Immature natural killer cell (primary cell): Measurements from ENCODE around the gene ARHGEF38. TPM values are rescaled to one million over a fixed set of nuclear protein-coding genes. Genes with fewer than 3 reads are reported as not detected.
A peak's percentile ranks its signal among the peaks of the same experiment; 100 is the strongest.

Source experiments
- DNase-seq, 3 donors: peaks; one replicate each; pipeline ENCODE4 v3.0.0; 2022; ENCODE audit warnings: mixed read lengths in 1 of 3
- H3K27ac Mint-ChIP-seq, 6 donors: one replicate each; pipeline ENCODE4 v1.8.0; 2020; ENCODE audit warnings: mixed read lengths in 6 of 6, mild to moderate bottlenecking in 5 of 6, inconsistent platforms in 4 of 6, moderate library complexity in 3 of 6
- H3K27me3 Mint-ChIP-seq, 3 donors: one replicate each; pipeline ENCODE4 v1.8.0; 2020 to 2021; ENCODE audit warnings: low read depth in 3 of 3, mild to moderate bottlenecking in 3 of 3, mixed read lengths in 3 of 3, moderate library complexity in 3 of 3, inconsistent platforms in 1 of 3
- H3K36me3 Mint-ChIP-seq, 3 donors: one replicate each; pipeline ENCODE4 v1.8.0; 2020; ENCODE audit warnings: mixed read lengths in 3 of 3, inconsistent platforms in 2 of 3, mild to moderate bottlenecking in 2 of 3
- H3K4me1 Mint-ChIP-seq, 2 donors: one replicate each; pipeline ENCODE4 v1.8.0; 2020; ENCODE audit warnings: inconsistent platforms in 2 of 2, mild to moderate bottlenecking in 2 of 2, mixed read lengths in 2 of 2, moderate library complexity in 1 of 2
- H3K4me3 Mint-ChIP-seq, 5 donors: one replicate each; pipeline ENCODE4 v1.8.0; 2020; ENCODE audit warnings: mild to moderate bottlenecking in 5 of 5, mixed read lengths in 5 of 5, inconsistent platforms in 3 of 5, moderate library complexity in 3 of 5
- H3K9me3 Mint-ChIP-seq, 6 donors: one replicate each; pipeline ENCODE4 v1.8.0; 2020; ENCODE audit warnings: mild to moderate bottlenecking in 6 of 6, mixed read lengths in 6 of 6, inconsistent platforms in 4 of 6, moderate library complexity in 3 of 6
- polyA plus RNA-seq, 3 donors: library from polyadenylated mRNA; unstranded; fragments of 300-500 nt; fragmentation: Illumina TruSeq; gene quantifications; one replicate each; pipeline ENCODE4 v1.2.3, GENCODE V29; 2021

The ARHGEF38 gene
- not detected for polyA plus RNA-seq

- Mint-ChIP-seq H3K36me3 (no peaks in the 10 kb centered on the region), H3K27ac (no peak within 1 kb of the TSS), H3K9me3 (peaks cover 0 to 5% (median 0%) of the 10 kb centered on the region in 6 donors), H3K4me1 (no peaks in the 10 kb centered on the region), H3K4me3 (no peak within 1 kb of the TSS), H3K27me3 (peaks cover 0 to 3% (median 2%) of the 10 kb centered on the region in 3 donors)
- no peak for DNase-seq
Observed at GRCh38 chr4:105551965-105552746, at the start of gene ARHGEF38. TSS of gene ARHGEF38 (plus strand) at chr4:105552620. CDS start at chr4:105552766, 146 bp downstream.

GRCh38 chr4:105503484-105503883 lies 48.9 kb upstream of the ARHGEF38 start:
- no peaks in the 10 kb centered on the region for H3K27me3 Mint-ChIP-seq
- no peaks in the 10 kb centered on the region for H3K9me3 Mint-ChIP-seq
- H3K4me3 Mint-ChIP-seq, result no peak overlapping the region
- no peaks in the 10 kb centered on the region for H3K36me3 Mint-ChIP-seq
- H3K27ac Mint-ChIP-seq, result no peak overlapping the region
- DNase-seq, result no peak
- no peaks in the 10 kb centered on the region for H3K4me1 Mint-ChIP-seq

- no peak overlapping the region for H3K4me3 Mint-ChIP-seq
- no peaks in the 10 kb centered on the region for H3K36me3 Mint-ChIP-seq
- H3K27ac Mint-ChIP-seq, result no peak overlapping the region
- no peak for DNase-seq
- no peaks in the 10 kb centered on the region for H3K9me3 Mint-ChIP-seq
- H3K4me1 Mint-ChIP-seq, result no peaks in the 10 kb centered on the region
- no peaks in the 10 kb centered on the region for H3K27me3 Mint-ChIP-seq
Observed at GRCh38 chr4:105504744-105505143, 47.7 kb upstream of the ARHGEF38 start.

GRCh38 chr4:105509291-105509690 lies 43.1 kb upstream of the ARHGEF38 start:
- H3K27me3 Mint-ChIP-seq, result peaks cover 4 to 7% (median 4%) of the 10 kb centered on the region in 3 donors
- no peak for DNase-seq
- H3K9me3 Mint-ChIP-seq, result peaks cover 0 to 12% (median under 1%) of the 10 kb centered on the region in 6 donors
- H3K4me1 Mint-ChIP-seq, result no peaks in the 10 kb centered on the region
- no peak overlapping the region for H3K4me3 Mint-ChIP-seq
- H3K36me3 Mint-ChIP-seq, result peaks cover 0 to 3% (median 0%) of the 10 kb centered on the region in 3 donors
- no peak overlapping the region for H3K27ac Mint-ChIP-seq

GRCh38 chr4:105509714-105510113 lies 42.7 kb upstream of the ARHGEF38 start:
- no peak overlapping the region for H3K27ac Mint-ChIP-seq
- H3K27me3 Mint-ChIP-seq, result peaks cover 4 to 7% (median 4%) of the 10 kb centered on the region in 3 donors
- H3K4me1 Mint-ChIP-seq, result no peaks in the 10 kb centered on the region
- DNase-seq, result no peak
- peaks cover 0 to 3% (median 0%) of the 10 kb centered on the region in 3 donors for H3K36me3 Mint-ChIP-seq
- H3K9me3 Mint-ChIP-seq, result peaks cover 0 to 16% (median under 1%) of the 10 kb centered on the region in 6 donors
- H3K4me3 Mint-ChIP-seq, result no peak overlapping the region

GRCh38 chr4:105510245-105510644 lies 42.2 kb upstream of the ARHGEF38 start:
- Mint-ChIP-seq H3K27me3 (peaks cover 4 to 7% (median 6%) of the 10 kb centered on the region in 3 donors), H3K27ac (no peak overlapping the region), H3K36me3 (peaks cover 0 to 3% (median 0%) of the 10 kb centered on the region in 3 donors), H3K9me3 (peaks cover 0 to 17% (median under 1%) of the 10 kb centered on the region in 6 donors), H3K4me1 (no peaks in the 10 kb centered on the region), H3K4me3 (no peak overlapping the region)
- DNase-seq, result no peak

- Mint-ChIP-seq H3K27me3 (peaks cover 0 to 2% (median 0%) of the 10 kb centered on the region in 3 donors), H3K27ac (no peak overlapping the region), H3K4me1 (no peaks in the 10 kb centered on the region), H3K9me3 (no peaks in the 10 kb centered on the region), H3K4me3 (no peak overlapping the region), H3K36me3 (no peaks in the 10 kb centered on the region)
- peak in 1 of 3 donors; percentile 3 for DNase-seq
Observed at GRCh38 chr4:105520819-105521790, 31.3 kb upstream of the ARHGEF38 start.

GRCh38 chr4:105526656-105527055 lies 25.8 kb upstream of the ARHGEF38 start:
- Mint-ChIP-seq H3K9me3 (no peaks in the 10 kb centered on the region), H3K4me3 (no peak overlapping the region), H3K36me3 (no peaks in the 10 kb centered on the region), H3K27me3 (peaks cover 0 to 6% (median 5%) of the 10 kb centered on the region in 3 donors), H3K4me1 (no peaks in the 10 kb centered on the region), H3K27ac (no peak overlapping the region)
- DNase-seq, result no peak

GRCh38 chr4:105527081-105527480 lies 25.3 kb upstream of the ARHGEF38 start:
- Mint-ChIP-seq H3K36me3 (no peaks in the 10 kb centered on the region), H3K4me3 (no peak overlapping the region), H3K27ac (no peak overlapping the region), H3K9me3 (no peaks in the 10 kb centered on the region), H3K27me3 (peaks cover 0 to 6% (median 5%) of the 10 kb centered on the region in 3 donors), H3K4me1 (no peaks in the 10 kb centered on the region)
- DNase-seq, result no peak

- Mint-ChIP-seq H3K27me3 (peaks cover 0 to 7% (median 0%) of the 10 kb centered on the region in 3 donors), H3K9me3 (peaks cover 0 to 5% (median 0%) of the 10 kb centered on the region in 6 donors), H3K4me1 (peaks cover 0 to 4% of the 10 kb centered on the region in 2 donors), H3K36me3 (no peaks in the 10 kb centered on the region), H3K4me3 (no peak overlapping the region), H3K27ac (no peak overlapping the region)
- DNase-seq, result no peak
Observed at GRCh38 chr4:105536601-105537000, 15.8 kb upstream of the ARHGEF38 start.

GRCh38 chr4:105541420-105541819 lies 11.0 kb upstream of the ARHGEF38 start:
- H3K36me3 Mint-ChIP-seq, result no peaks in the 10 kb centered on the region
- no peak overlapping the region for H3K4me3 Mint-ChIP-seq
- H3K27ac Mint-ChIP-seq, result no peak overlapping the region
- DNase-seq, result no peak
- H3K4me1 Mint-ChIP-seq, result peaks cover 0 to 10% of the 10 kb centered on the region in 2 donors
- H3K9me3 Mint-ChIP-seq, result peaks cover 0 to 4% (median 0%) of the 10 kb centered on the region in 6 donors
- peaks cover 0 to 3% (median 0%) of the 10 kb centered on the region in 3 donors for H3K27me3 Mint-ChIP-seq

GRCh38 chr4:105542039-105542438 lies 10.4 kb upstream of the ARHGEF38 start:
- Mint-ChIP-seq H3K27me3 (peaks cover 0 to 3% (median 0%) of the 10 kb centered on the region in 3 donors), H3K9me3 (peaks cover 0 to 2% (median 0%) of the 10 kb centered on the region in 6 donors), H3K4me1 (peaks cover 0 to 10% of the 10 kb centered on the region in 2 donors), H3K4me3 (no peak overlapping the region), H3K36me3 (no peaks in the 10 kb centered on the region), H3K27ac (no peak overlapping the region)
- no peak for DNase-seq

GRCh38 chr4:105543346-105543745 lies 9.1 kb upstream of the ARHGEF38 start:
- DNase-seq, result no peak
- H3K36me3 Mint-ChIP-seq, result no peaks in the 10 kb centered on the region
- no peak overlapping the region for H3K4me3 Mint-ChIP-seq

More at GRCh38 chr4:105543346-105543745, 9.1 kb upstream of the ARHGEF38 start:
- no peak overlapping the region for H3K27ac Mint-ChIP-seq
- peaks cover 0 to 10% of the 10 kb centered on the region in 2 donors for H3K4me1 Mint-ChIP-seq
- peaks cover 0 to 3% (median 0%) of the 10 kb centered on the region in 3 donors for H3K27me3 Mint-ChIP-seq
- peaks cover 0 to 4% (median 0%) of the 10 kb centered on the region in 6 donors for H3K9me3 Mint-ChIP-seq
